ENCODE data around the gene MRRF.

MRRF gene

GRCh38 chr9:122225312-122226141, 39.2 kb upstream of the MRRF start:
- no peak for TF ChIP-seq CTCF (IDR thresholded peaks at IDR 0.05; ENCODE audit: insufficient read depth, low read depth, low read length, missing control alignments)
- DNase-seq (ENCODE audit: low read depth), result no peak
- H3K4me3 ChIP-seq (ENCODE audit: low read length), result no peak overlapping the region

GRCh38 chr9:122226142-122226757, 38.4 kb upstream of the MRRF start:
- no peak for TF ChIP-seq CTCF (IDR thresholded peaks at IDR 0.05; ENCODE audit: insufficient read depth, low read depth, low read length, missing control alignments)
- no peak overlapping the region for H3K4me3 ChIP-seq (ENCODE audit: low read length)
- no peak for DNase-seq (ENCODE audit: low read depth)

GRCh38 chr9:122226758-122227574, 37.7 kb upstream of the MRRF start:
- no peak overlapping the region for H3K4me3 ChIP-seq (ENCODE audit: low read length)
- TF ChIP-seq CTCF (IDR thresholded peaks at IDR 0.05; ENCODE audit: insufficient read depth, low read depth, low read length, missing control alignments), result no peak
- no peak for DNase-seq (ENCODE audit: low read depth)

- DNase-seq (ENCODE audit: low read depth), result no peak
- no peak overlapping the region for H3K4me3 ChIP-seq (ENCODE audit: low read length)
- TF ChIP-seq CTCF (IDR thresholded peaks at IDR 0.05; ENCODE audit: insufficient read depth, low read depth, low read length, missing control alignments), result no peak
Observed at GRCh38 chr9:122227575-122227900, 37.1 kb upstream of the MRRF start.

GRCh38 chr9:122228191-122228567, 36.5 kb upstream of the MRRF start:
- no peak for DNase-seq (ENCODE audit: low read depth)
- peak overlapping the region; percentile 15 for H3K4me3 ChIP-seq (ENCODE audit: low read length)
- no peak for TF ChIP-seq CTCF (IDR thresholded peaks at IDR 0.05; ENCODE audit: insufficient read depth, low read depth, low read length, missing control alignments)

GRCh38 chr9:122228568-122229484, 35.9 kb upstream of the MRRF start, which contains the start of gene LHX6:
Gene LHX6, minus strand, starts transcription at chr9:122228957. Its CDS starts 217 bp downstream, at chr9:122228740.
- peak; percentile 33 for DNase-seq (ENCODE audit: low read depth)
- H3K4me3 ChIP-seq (ENCODE audit: low read length), result peak within 1 kb of the TSS; percentile 15
- no peak for TF ChIP-seq CTCF (IDR thresholded peaks at IDR 0.05; ENCODE audit: insufficient read depth, low read depth, low read length, missing control alignments)

All from epithelial cell of esophagus (primary cell).